Caco-2 (cell line): ENCODE results near the gene EIF2S2. TPM values are rescaled to one million over a fixed set of nuclear protein-coding genes. Genes with fewer than 3 reads are reported as not detected.

Experiments used
- BruUV-seq: library from RNA; stranded (reverse); fragments of 400-500 nt; replicated peaks from 2 replicates; lab custom pipeline; 2021; lab: Mats Ljungman, UMichigan
- CTCF ChIA-PET: fragments of 300-600 bp; sonication (Branson Sonifier 250); formaldehyde crosslinking; loops from one replicate; lab custom pipeline; 2022; ENCODE audit warnings: antibody characterized with exemption; lab: Charles Lee
- POLR2A ChIA-PET: fragments of 300-600 bp; sonication (Branson Sonifier 250); formaldehyde crosslinking; loops from one replicate; lab custom pipeline; 2022; ENCODE audit warnings: antibody characterized with exemption; lab: Charles Lee
- DNase-seq, 2 experiments: peaks; one replicate each; pipeline versions ENCODE4 v3.0.0 to v3.0.0-alpha.2; 2020 to 2022
- H3K27me3 ChIP-seq: replicated peaks from 2 replicates; pipeline ENCODE4 v1.6.0; 2011; ENCODE audit warnings: low read length; ENCODE audit not compliant: control insufficient read depth, insufficient read depth
- H3K36me3 ChIP-seq: 2 replicates; pipeline ENCODE4 v1.5.1; 2011; ENCODE audit warnings: low read length; ENCODE audit not compliant: control insufficient read depth, insufficient read depth
- H3K4me1 ChIP-seq: fragments of 250-450 bp; sonication (Bioruptor Pico); 2 replicates; pipeline ENCODE4 v1.5.1; 2020; ENCODE audit warnings: mild to moderate bottlenecking
- H3K4me3 ChIP-seq: 2 replicates; pipeline ENCODE4 v1.5.1; 2011; ENCODE audit warnings: low read depth, mild to moderate bottlenecking, control low read depth, low read length
- H3K9me3 ChIP-seq: fragments of 250-450 bp; sonication (Bioruptor Pico); 2 replicates; pipeline ENCODE4 v1.5.1; 2020; ENCODE audit warnings: mild to moderate bottlenecking, moderate library complexity
- H3K27ac Mint-ChIP-seq: one replicate; pipeline ENCODE4 v1.8.0; 2022; ENCODE audit warnings: mixed read lengths; ENCODE audit not compliant: unreplicated experiment
- H3K27me3 Mint-ChIP-seq: one replicate; pipeline ENCODE4 v1.8.0; 2022; ENCODE audit warnings: mixed read lengths; ENCODE audit not compliant: insufficient read depth, unreplicated experiment
- H3K36me3 Mint-ChIP-seq: one replicate; pipeline ENCODE4 v1.8.0; 2022; ENCODE audit warnings: mild to moderate bottlenecking, mixed read lengths; ENCODE audit not compliant: insufficient read depth, unreplicated experiment
- H3K4me1 Mint-ChIP-seq: one replicate; pipeline ENCODE4 v1.8.0; 2022; ENCODE audit warnings: low read depth, mixed read lengths; ENCODE audit not compliant: unreplicated experiment
- H3K4me3 Mint-ChIP-seq: one replicate; pipeline ENCODE4 v1.8.0; 2022; ENCODE audit warnings: mild to moderate bottlenecking, moderate library complexity, mixed read lengths; ENCODE audit not compliant: unreplicated experiment
- H3K9me3 Mint-ChIP-seq: one replicate; pipeline ENCODE4 v1.8.0; 2022; ENCODE audit warnings: mixed read lengths; ENCODE audit not compliant: unreplicated experiment
- CTCF ChIP-seq, 2 experiments: fragments of 200-600 bp in 1 of 2; IDR thresholded peaks; 1 replicate in 1 of 2; 2 replicates in 1 of 2; pipeline versions ENCODE4 v1.5.1 to v1.8.0; 2011 to 2022; ENCODE audit warnings: antibody characterized with exemption in 1 of 2, control low read depth in 1 of 2, inconsistent platforms in 1 of 2, low read depth in 1 of 2, low read length in 1 of 2, mild to moderate bottlenecking in 1 of 2, moderate library complexity in 1 of 2; ENCODE audit not compliant: insufficient read depth in 1 of 2, severe bottlenecking in 1 of 2, unreplicated experiment in 1 of 2
- intact Hi-C: fragments of 100-400 bp; cut with micrococcal nuclease; formaldehyde crosslinking; loops from one replicate; pipeline ENCODE4 v1.10.0; 2022; ENCODE audit not compliant: unreplicated experiment
- total RNA-seq: library from RNA; stranded (reverse); gene quantifications from 2 replicates; pipeline ENCODE4 v1.2.3, GENCODE V29; 2022

The EIF2S2 gene
- total RNA-seq, 1 experiment from 2014 or later: 299 TPM

- POLR2A ChIA-PET: interaction anchor here (0.6 kb wide), 1 partner anchor 11 kb away, joined by 3 read pairs; the partner anchor contains the start of gene EIF2S2
- CTCF ChIA-PET: no interaction called here
- H3K4me1 ChIP-seq: peaks cover 16% of the 10 kb centered on the region
- DNase-seq: no peak
- Mint-ChIP-seq H3K36me3 (no peaks in the 10 kb centered on the region), H3K4me3 (no peak overlapping the region), H3K27me3 (peaks cover 5% of the 10 kb centered on the region), H3K4me1 (peaks cover 19% of the 10 kb centered on the region), H3K9me3 (peaks cover 11% of the 10 kb centered on the region), H3K27ac (no peak overlapping the region)
- no peaks in the 10 kb centered on the region for H3K27me3 ChIP-seq
- no TSS peak for BruUV-seq
- no peak overlapping the region for H3K4me3 ChIP-seq
- H3K9me3 ChIP-seq: peaks cover 7% of the 10 kb centered on the region
- no peaks in the 10 kb centered on the region for H3K36me3 ChIP-seq
- no peak for TF ChIP-seq CTCF (IDR thresholded peaks at IDR 0.05; ENCODE audit: insufficient read depth in 1 of 2, low read depth in 1 of 2, low read length in 1 of 2, severe bottlenecking in 1 of 2, unreplicated experiment in 1 of 2)
- intact Hi-C loops: no loop called here
Measured at GRCh38 chr20:34123309-34123708, 11.3 kb upstream of the EIF2S2 start.

- POLR2A ChIA-PET: interaction anchor here (1.7 kb wide), 1 partner anchor 10 kb away, joined by 5 read pairs; the partner anchor contains the start of gene EIF2S2
Measured at GRCh38 chr20:34122274-34122980, 10.4 kb upstream of the EIF2S2 start.

GRCh38 chr20:34120213-34120612, 8.2 kb upstream of the EIF2S2 start:
- Mint-ChIP-seq H3K27ac (no peak overlapping the region), H3K9me3 (no peaks in the 10 kb centered on the region), H3K27me3 (peaks cover 5% of the 10 kb centered on the region), H3K4me3 (no peak overlapping the region), H3K4me1 (peaks cover 18% of the 10 kb centered on the region), H3K36me3 (no peaks in the 10 kb centered on the region)
- DNase-seq: no peak
- H3K9me3 ChIP-seq: no peaks in the 10 kb centered on the region
- intact Hi-C loops: no loop called here
- H3K4me3 ChIP-seq: no peak overlapping the region
- ChIA-PET POLR2A (interaction anchor here (1.0 kb wide), 1 partner anchor 396 kb away, joined by 3 read pairs; the partner anchor contains the start of gene DYNLRB1), CTCF (no interaction called here)
- H3K36me3 ChIP-seq: no peaks in the 10 kb centered on the region
- H3K4me1 ChIP-seq: peaks cover 7% of the 10 kb centered on the region
- TF ChIP-seq CTCF (IDR thresholded peaks at IDR 0.05; ENCODE audit: insufficient read depth in 1 of 2, low read depth in 1 of 2, low read length in 1 of 2, severe bottlenecking in 1 of 2, unreplicated experiment in 1 of 2): no peak
- BruUV-seq: no TSS peak
- H3K27me3 ChIP-seq: no peaks in the 10 kb centered on the region

More at GRCh38 chr20:34122274-34122980, 10.4 kb upstream of the EIF2S2 start:
- CTCF ChIA-PET: no interaction called here
- no peak overlapping the region for H3K4me3 Mint-ChIP-seq
- intact Hi-C loops: no loop called here
- H3K4me1 Mint-ChIP-seq: peaks cover 15% of the 10 kb centered on the region
- H3K36me3 ChIP-seq: no peaks in the 10 kb centered on the region
- no peak overlapping the region for H3K4me3 ChIP-seq
- peak in 1 of 2 experiments; percentile 35 for DNase-seq
- no TSS peak for BruUV-seq
- TF ChIP-seq CTCF (IDR thresholded peaks at IDR 0.05; ENCODE audit: insufficient read depth in 1 of 2, low read depth in 1 of 2, low read length in 1 of 2, severe bottlenecking in 1 of 2, unreplicated experiment in 1 of 2): no peak
- H3K9me3 Mint-ChIP-seq: peaks cover 11% of the 10 kb centered on the region
- peaks cover 5% of the 10 kb centered on the region for H3K27me3 Mint-ChIP-seq
- H3K4me1 ChIP-seq: peaks cover 16% of the 10 kb centered on the region
- H3K27ac Mint-ChIP-seq: no peak overlapping the region
- H3K9me3 ChIP-seq: peaks cover 7% of the 10 kb centered on the region
- no peaks in the 10 kb centered on the region for H3K27me3 ChIP-seq
- H3K36me3 Mint-ChIP-seq: no peaks in the 10 kb centered on the region
